OCI-LY3 (cell line): Measurements from ENCODE around the gene PRR7.

Experiments used
- H2AFZ ChIP-seq: fragments of 200-600, 300-600 bp; shearing (Covaris generic); 2 replicates; pipeline ENCODE4 v1.6.0; 2014; ENCODE audit warnings: antibody characterized with exemption, low read depth, low read length
- H3K27ac ChIP-seq: fragments of 200-600, 300-600 bp; sonication (generic); 2 replicates; pipeline ENCODE4 v1.5.1; 2014; ENCODE audit warnings: mild to moderate bottlenecking, low read length, moderate library complexity, mixed read lengths
- H3K27me3 ChIP-seq: fragments of 200-600, 300-600 bp; sonication (generic); 2 replicates; pipeline ENCODE4 v1.6.1; 2014; ENCODE audit warnings: low read depth, low read length, mixed read lengths
- H3K36me3 ChIP-seq: fragments of 200-600, 300-600 bp; sonication (generic); replicated peaks from 2 replicates; pipeline ENCODE3; 2014; ENCODE audit warnings: low read depth, low read length, mixed read lengths
- H3K4me1 ChIP-seq: fragments of 300-600, 200-600 bp; sonication (generic); 2 replicates; pipeline ENCODE4 v1.6.1; 2014; ENCODE audit warnings: low read length, mixed read lengths
- H3K4me2 ChIP-seq: fragments of 200-600, 300-600 bp; sonication (generic); 2 replicates; pipeline ENCODE4 v1.6.1; 2014; ENCODE audit warnings: low read length, mixed read lengths
- H3K4me3 ChIP-seq: fragments of 300-600, 200-600 bp; sonication (generic); 2 replicates; pipeline ENCODE4 v1.5.1; 2014; ENCODE audit warnings: antibody characterized with exemption, mild to moderate bottlenecking, low read length, moderate library complexity
- H3K79me2 ChIP-seq: fragments of 300-600, 200-600 bp; shearing (Covaris generic); 2 replicates; pipeline ENCODE4 v1.6.1; 2014; ENCODE audit warnings: mild to moderate bottlenecking, low read length, mixed read lengths
- H3K9ac ChIP-seq: fragments of 300-600, 200-600 bp; shearing (Covaris generic); 2 replicates; pipeline ENCODE4 v1.6.0; 2014; ENCODE audit warnings: mild to moderate bottlenecking, low read length, moderate library complexity
- H3K9me3 ChIP-seq: fragments of 200-600, 300-600 bp; shearing (Covaris generic); 2 replicates; pipeline ENCODE4 v1.6.1; 2014; ENCODE audit warnings: low read length, mixed read lengths; ENCODE audit not compliant: insufficient read depth
- H4K20me1 ChIP-seq: fragments of 200-600, 300-600 bp; sonication (generic); 2 replicates; pipeline ENCODE4 v1.6.1; 2016; ENCODE audit warnings: low read length, mixed read lengths; ENCODE audit not compliant: insufficient read depth
- CTCF ChIP-seq: fragments of 200-600, 300-600 bp; sonication (generic); IDR thresholded peaks from 2 replicates; pipeline ENCODE4 v1.5.1; 2014; ENCODE audit warnings: antibody characterized with exemption, low read length, low read depth
- EZH2phosphoT487 ChIP-seq: fragments of 200-600 bp; shearing (Covaris generic); IDR thresholded peaks from 2 replicates; pipeline ENCODE4 v1.6.1; 2018; ENCODE audit warnings: antibody characterized with exemption, mixed run types, low read depth

PRR7 gene, protein sequence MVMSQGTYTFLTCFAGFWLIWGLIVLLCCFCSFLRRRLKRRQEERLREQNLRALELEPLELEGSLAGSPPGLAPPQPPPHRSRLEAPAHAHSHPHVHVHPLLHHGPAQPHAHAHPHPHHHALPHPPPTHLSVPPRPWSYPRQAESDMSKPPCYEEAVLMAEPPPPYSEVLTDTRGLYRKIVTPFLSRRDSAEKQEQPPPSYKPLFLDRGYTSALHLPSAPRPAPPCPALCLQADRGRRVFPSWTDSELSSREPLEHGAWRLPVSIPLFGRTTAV

GRCh38 chr5:177446200-177447065 is at the start of gene PRR7:
TSS of gene PRR7 (plus strand) at chr5:177446814. CDS start at chr5:177455068, 8,254 bp downstream.
- no peaks in the 10 kb centered on the region for H4K20me1 ChIP-seq
- no peak for TF ChIP-seq EZH2phosphoT487
- no peak for TF ChIP-seq CTCF
- no peak within 1 kb of the TSS for H3K27ac ChIP-seq
- H3K9ac ChIP-seq = peak within 1 kb of the TSS; percentile 78
- peaks cover 35% of the 10 kb centered on the region for H3K4me1 ChIP-seq
- H3K36me3 ChIP-seq = no peaks in the 10 kb centered on the region
- peak within 1 kb of the TSS; percentile 100 for H3K4me2 ChIP-seq
- H3K27me3 ChIP-seq = no peaks in the 10 kb centered on the region
- no peaks in the 10 kb centered on the region for H3K79me2 ChIP-seq
- H2AFZ ChIP-seq = peak within 1 kb of the TSS; percentile 47
- H3K9me3 ChIP-seq = no peaks in the 10 kb centered on the region
- H3K4me3 ChIP-seq = peak within 1 kb of the TSS; percentile 81

DNA sequence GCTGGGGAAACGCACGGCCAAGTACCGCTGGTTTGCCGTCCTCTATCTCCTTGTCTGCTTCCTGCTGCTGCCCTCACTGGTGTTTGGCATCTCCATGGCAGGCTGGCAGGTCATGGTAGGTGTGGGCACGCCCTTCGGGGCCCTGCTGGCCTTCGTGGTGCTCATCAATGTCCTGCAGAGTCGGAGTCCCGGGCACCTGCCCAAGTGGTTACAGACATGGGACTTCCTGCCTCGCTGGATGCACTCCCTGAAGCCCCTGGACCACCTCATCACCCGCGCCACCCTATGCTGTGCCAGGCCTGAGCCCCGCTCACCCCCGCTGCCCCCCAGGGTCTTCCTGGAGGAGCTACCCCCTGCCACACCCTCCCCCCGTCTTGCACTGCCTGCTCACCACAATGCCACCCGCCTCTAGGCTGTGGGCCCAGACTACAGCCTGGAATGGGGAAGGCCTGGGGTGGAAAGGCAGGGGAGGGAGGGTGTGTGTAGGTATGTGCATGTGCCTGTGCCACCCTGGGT is 48.7 kb upstream of the PRR7 start:
- H3K27ac ChIP-seq = no peak overlapping the region
- H3K4me2 ChIP-seq = no peak overlapping the region
- peaks cover 13% of the 10 kb centered on the region for H3K27me3 ChIP-seq
- TF ChIP-seq CTCF (no peak), EZH2phosphoT487 (no peak)
- H3K4me1 ChIP-seq = peaks cover 2% of the 10 kb centered on the region; the same call in 1 of the 2 replicates
- H2AFZ ChIP-seq = no peak overlapping the region
- no peaks in the 10 kb centered on the region for H3K79me2 ChIP-seq
- H3K9ac ChIP-seq = no peak overlapping the region
- no peaks in the 10 kb centered on the region for H4K20me1 ChIP-seq
- H3K36me3 ChIP-seq = no peaks in the 10 kb centered on the region
- H3K4me3 ChIP-seq = no peak overlapping the region
- H3K9me3 ChIP-seq = no peaks in the 10 kb centered on the region

- Histone ChIP-seq H3K27me3 (peaks cover 13% of the 10 kb centered on the region), H3K36me3 (no peaks in the 10 kb centered on the region), H3K9ac (no peak within 1 kb of the TSS), H3K4me3 (no peak within 1 kb of the TSS), H3K4me2 (no peak within 1 kb of the TSS), H3K9me3 (no peaks in the 10 kb centered on the region), H4K20me1 (no peaks in the 10 kb centered on the region), H3K4me1 (peaks cover 11% of the 10 kb centered on the region), H3K27ac (no peak within 1 kb of the TSS), H3K79me2 (no peaks in the 10 kb centered on the region), H2AFZ (no peak within 1 kb of the TSS)
- TF ChIP-seq CTCF (no peak), EZH2phosphoT487 (no peak)
These were observed 46.4 kb upstream of the PRR7 start, which contains the start of gene PFN3 for GRCh38 chr5:177399997-177400868. TSS of gene PFN3 (minus strand) at chr5:177400661. CDS start at chr5:177400576, 85 bp downstream.
